Breast epithelium (tissue), 4 donors: ENCODE measurements around the gene POLR3B. TPM values are rescaled to one million over a fixed set of nuclear protein-coding genes. Genes with fewer than 3 reads are reported as not detected.

Source experiments
- DNase-seq, 2 donors: peaks; one replicate each; pipeline ENCODE4 v3.0.0-alpha.2; 2019; ENCODE audit warnings: low spot score in 2 of 2
- H3K27ac ChIP-seq, 2 donors: fragments of 200-600 bp; sonication (generic) in 1 of 2; one replicate each; pipeline ENCODE4 v1.5.1; 2016 to 2019; ENCODE audit warnings: mild to moderate bottlenecking in 1 of 2
- H3K27me3 ChIP-seq, 2 donors: fragments of 200-600 bp; sonication (generic) in 1 of 2; one replicate each; pipeline versions ENCODE4 v1.5.1 to v1.6.0; 2017 to 2019; ENCODE audit warnings: control low read depth in 1 of 2, mild to moderate bottlenecking in 1 of 2
- H3K36me3 ChIP-seq: fragments of 200-600 bp; one replicate; pipeline ENCODE4 v1.5.1; 2019
- H3K4me1 ChIP-seq, 2 donors: fragments of 200-600 bp; sonication (generic); one replicate each; pipeline ENCODE4 v1.5.1; 2016 to 2019; ENCODE audit warnings: control low read depth in 1 of 2
- H3K4me3 ChIP-seq, 3 donors: fragments of 200-600 bp; sonication (generic); 1 replicate in 2 of 3; 2 replicates in 1 of 3; pipeline ENCODE4 v1.5.1; 2016 to 2019; ENCODE audit warnings: mild to moderate bottlenecking in 3 of 3, moderate library complexity in 2 of 3
- H3K9me3 ChIP-seq, 2 donors: fragments of 200-600 bp; sonication (generic) in 1 of 2; one replicate each; pipeline ENCODE4 v1.5.1; 2016 to 2019; ENCODE audit warnings: control low read depth in 1 of 2
- CTCF ChIP-seq, 3 donors: fragments of 450-650 bp; IDR thresholded peaks; one replicate each; pipeline ENCODE4 v1.5.1; 2016 to 2017; ENCODE audit warnings: antibody characterized with exemption in 3 of 3, mild to moderate bottlenecking in 3 of 3, moderate library complexity in 3 of 3
- POLR2A ChIP-seq: fragments of 450-650 bp; IDR thresholded peaks from one replicate; pipeline ENCODE4 v1.6.1; 2016; ENCODE audit warnings: antibody characterized with exemption, mild to moderate bottlenecking, moderate library complexity
- POLR2AphosphoS5 ChIP-seq, 3 donors: sonication (generic); formaldehyde crosslinking; IDR thresholded peaks; one replicate each; pipeline ENCODE4 v1.6.1; 2017; ENCODE audit warnings: antibody characterized with exemption in 3 of 3
- intact Hi-C: fragments of 100-400 bp; cut with DNase I; formaldehyde crosslinking; loops from one replicate; pipeline ENCODE4 v1.15.1; 2023; ENCODE audit warnings: low total_unique reads
- total RNA-seq, 3 donors: library from RNA; depleted of rRNA; stranded (reverse); fragments of >200 nt; gene quantifications; one replicate each; pipeline ENCODE4 v1.1.0, GENCODE V29; 2016

Gene POLR3B
- total RNA-seq, 3 donors from 2014 or later: 7.0 to 9.8 (median 9.2) TPM

- Histone ChIP-seq H3K4me1 (no peaks in the 10 kb centered on the region), H3K36me3 (no peaks in the 10 kb centered on the region), H3K27me3 (no peaks in the 10 kb centered on the region), H3K4me3 (no peak overlapping the region), H3K27ac (no peak overlapping the region), H3K9me3 (no peaks in the 10 kb centered on the region)
- TF ChIP-seq POLR2A (no peak), CTCF (IDR thresholded peaks at IDR 0.05) (no peak), POLR2AphosphoS5 (IDR thresholded peaks at IDR 0.05) (no peak)
- DNase-seq: no peak
- intact Hi-C loops: no loop called here
Observed at GRCh38 chr12:106429636-106430035, 72.1 kb downstream of the POLR3B start.

GRCh38 chr12:106431839-106432411 lies 74.4 kb downstream of the POLR3B start:
- TF ChIP-seq POLR2A: no peak
- no peak for TF ChIP-seq POLR2AphosphoS5 (IDR thresholded peaks at IDR 0.05)
- no peak for TF ChIP-seq CTCF (IDR thresholded peaks at IDR 0.05)
- no peak for DNase-seq
- no peak overlapping the region for H3K27ac ChIP-seq
- H3K4me1 ChIP-seq: no peaks in the 10 kb centered on the region
- H3K4me3 ChIP-seq: no peak overlapping the region
- no peaks in the 10 kb centered on the region for H3K27me3 ChIP-seq
- no peaks in the 10 kb centered on the region for H3K9me3 ChIP-seq
- H3K36me3 ChIP-seq: no peaks in the 10 kb centered on the region
- intact Hi-C loops: no loop called here

GRCh38 chr12:106433055-106433454 lies 75.5 kb downstream of the POLR3B start:
- Histone ChIP-seq H3K36me3 (peaks cover 4% of the 10 kb centered on the region), H3K9me3 (no peaks in the 10 kb centered on the region), H3K27me3 (no peaks in the 10 kb centered on the region), H3K4me3 (no peak overlapping the region), H3K4me1 (no peaks in the 10 kb centered on the region), H3K27ac (no peak overlapping the region)
- intact Hi-C loops: no loop called here
- TF ChIP-seq POLR2AphosphoS5 (IDR thresholded peaks at IDR 0.05): no peak
- TF ChIP-seq CTCF (IDR thresholded peaks at IDR 0.05): no peak
- TF ChIP-seq POLR2A: no peak
- no peak for DNase-seq

- H3K36me3 ChIP-seq: peaks cover 4% of the 10 kb centered on the region
- intact Hi-C loops: no loop called here
Observed at GRCh38 chr12:106434526-106434925, 77.0 kb downstream of the POLR3B start.

GRCh38 chr12:106436164-106436563 lies 78.6 kb downstream of the POLR3B start:
- peaks cover 4% of the 10 kb centered on the region for H3K36me3 ChIP-seq
- H3K4me1 ChIP-seq: no peaks in the 10 kb centered on the region
- TF ChIP-seq CTCF (IDR thresholded peaks at IDR 0.05) (no peak), POLR2A (no peak), POLR2AphosphoS5 (IDR thresholded peaks at IDR 0.05) (no peak)
- H3K27me3 ChIP-seq: no peaks in the 10 kb centered on the region
- intact Hi-C loops: no loop called here
- DNase-seq: no peak
- no peaks in the 10 kb centered on the region for H3K9me3 ChIP-seq
- no peak overlapping the region for H3K4me3 ChIP-seq
- H3K27ac ChIP-seq: no peak overlapping the region

More at GRCh38 chr12:106434526-106434925, 77.0 kb downstream of the POLR3B start:
- Histone ChIP-seq H3K4me1 (no peaks in the 10 kb centered on the region), H3K9me3 (no peaks in the 10 kb centered on the region), H3K27me3 (no peaks in the 10 kb centered on the region), H3K4me3 (no peak overlapping the region), H3K27ac (no peak overlapping the region)
- TF ChIP-seq CTCF (IDR thresholded peaks at IDR 0.05) (no peak), POLR2AphosphoS5 (IDR thresholded peaks at IDR 0.05) (no peak), POLR2A (no peak)
- DNase-seq: no peak
